IMR-90 (cell line): Measurements from ENCODE around the gene BROX. TPM values are rescaled to one million over a fixed set of nuclear protein-coding genes. Genes with fewer than 3 reads are reported as not detected.
A peak's percentile ranks its signal among the peaks of the same experiment; 100 is the strongest.

ENCODE experiments used
- ATAC-seq: fragments of 200-7000 bp; cut with Tn5 transposase; 2 replicates; pipeline ENCODE4 v1.9.1; 2020; ENCODE audit warnings: low read depth, mild to moderate bottlenecking, moderate library complexity
- BruUV-seq: library from RNA; stranded (reverse); fragments of 400-500 nt; replicated peaks from 2 replicates; lab custom pipeline; 2021; lab: Mats Ljungman, UMichigan
- CTCF ChIA-PET: fragments of 300-600 bp; formaldehyde crosslinking; extraction: SDS; loops from one replicate; lab custom pipeline; 2021; ENCODE audit warnings: antibody characterized with exemption; lab: Yijun Ruan, JAX
- POLR2A ChIA-PET: fragments of 300-600 bp; sonication (Branson Sonifier 250); formaldehyde crosslinking; loops from one replicate; lab custom pipeline; 2022; ENCODE audit warnings: antibody characterized with exemption; ENCODE audit not compliant: unreplicated experiment; lab: Charles Lee
- DNase-seq: peaks from one replicate; pipeline ENCODE4 v3.0.0; 2013
- H2AFZ ChIP-seq: replicated peaks from 2 replicates; pipeline ENCODE3; 2013; ENCODE audit warnings: low read length, mild to moderate bottlenecking; ENCODE audit not compliant: poor library complexity
- H2AK5ac ChIP-seq: 2 replicates; pipeline ENCODE4 v1.6.1; 2013; ENCODE audit warnings: low read depth, low read length, inconsistent platforms
- H2AK9ac ChIP-seq: replicated peaks from 2 replicates; pipeline ENCODE3; 2013; ENCODE audit warnings: mild to moderate bottlenecking, low read depth, low read length, moderate library complexity; ENCODE audit not compliant: poor library complexity
- H2BK120ac ChIP-seq: 2 replicates; pipeline ENCODE4 v1.6.1; 2013; ENCODE audit warnings: low read depth, low read length, inconsistent platforms
- H2BK15ac ChIP-seq: 3 replicates; pipeline ENCODE4 v1.6.1; 2013; ENCODE audit warnings: low read depth, low read length, inconsistent platforms
- H2BK20ac ChIP-seq: 2 replicates; pipeline ENCODE4 v1.6.1; 2013; ENCODE audit warnings: low read depth, mild to moderate bottlenecking, inconsistent platforms, low read length, moderate library complexity
- H2BK5ac ChIP-seq: 2 replicates; pipeline ENCODE4 v1.6.1; 2013; ENCODE audit warnings: mild to moderate bottlenecking, low read depth, low read length, inconsistent platforms; ENCODE audit not compliant: poor library complexity, severe bottlenecking
- H3K14ac ChIP-seq: replicated peaks from 2 replicates; pipeline ENCODE4 v1.6.1; 2013; ENCODE audit warnings: low read depth, low read length, inconsistent platforms
- H3K18ac ChIP-seq: 2 replicates; pipeline ENCODE4 v1.6.1; 2013; ENCODE audit warnings: low read depth, low read length, control low read depth
- H3K23ac ChIP-seq: 2 replicates; pipeline ENCODE4 v1.6.1; 2013; ENCODE audit warnings: low read depth, low read length, inconsistent platforms
- H3K27ac ChIP-seq: 2 replicates; pipeline ENCODE4 v1.5.1; 2013; ENCODE audit warnings: mild to moderate bottlenecking, control low read depth, low read length; ENCODE audit not compliant: insufficient read depth
- H3K27me3 ChIP-seq: 2 replicates; pipeline ENCODE4 v1.6.1; 2013; ENCODE audit warnings: low read length; ENCODE audit not compliant: control insufficient read depth, insufficient read depth
- H3K36me3 ChIP-seq: 2 replicates; pipeline ENCODE4 v1.6.1; 2013; ENCODE audit warnings: low read length, mixed read lengths; ENCODE audit not compliant: control insufficient read depth, insufficient read depth
- H3K4ac ChIP-seq: 2 replicates; pipeline ENCODE4 v1.6.1; 2013; ENCODE audit warnings: low read depth, low read length, inconsistent platforms
- H3K4me1 ChIP-seq: 2 replicates; pipeline ENCODE4 v1.6.1; 2013; ENCODE audit warnings: low read length, mixed read lengths; ENCODE audit not compliant: control insufficient read depth, insufficient read depth
- H3K4me2 ChIP-seq: 2 replicates; pipeline ENCODE4 v1.6.1; 2013; ENCODE audit warnings: low read depth, mild to moderate bottlenecking, control low read depth, low read length, moderate library complexity
- H3K4me3 ChIP-seq: 2 replicates; pipeline ENCODE4 v1.5.1; 2013; ENCODE audit warnings: low read depth, mild to moderate bottlenecking, control low read depth, low read length, moderate library complexity; ENCODE audit not compliant: insufficient read depth
- H3K56ac ChIP-seq: 2 replicates; pipeline ENCODE4 v1.6.1; 2013; ENCODE audit warnings: low read length, inconsistent platforms; ENCODE audit not compliant: insufficient read depth; ENCODE audit errors: extremely low read depth
- H3K79me1 ChIP-seq, 2 experiments: 2 replicates each; pipeline ENCODE4 v1.6.1; 2013; ENCODE audit warnings: low read length in 2 of 2, inconsistent platforms in 1 of 2, low read depth in 1 of 2
- H3K9ac ChIP-seq: 2 replicates; pipeline ENCODE4 v1.6.1; 2013; ENCODE audit warnings: low read depth, low read length, control low read depth
- H3K9me1 ChIP-seq: 2 replicates; pipeline ENCODE4 v1.6.1; 2013; ENCODE audit warnings: low read length, inconsistent platforms; ENCODE audit not compliant: insufficient read depth
- H3K9me3 ChIP-seq: 2 replicates; pipeline ENCODE4 v1.6.1; 2013; ENCODE audit warnings: low read length; ENCODE audit not compliant: control insufficient read depth, insufficient read depth
- H4K20me1 ChIP-seq: 2 replicates; pipeline ENCODE4 v1.6.1; 2013; ENCODE audit warnings: low read length, inconsistent platforms; ENCODE audit not compliant: insufficient read depth
- H4K5ac ChIP-seq: 2 replicates; pipeline ENCODE4 v1.6.1; 2013; ENCODE audit warnings: mild to moderate bottlenecking, low read depth, low read length, control low read depth
- H4K8ac ChIP-seq, 2 experiments: 2 replicates each; pipeline ENCODE4 v1.6.1; 2013; ENCODE audit warnings: low read depth in 2 of 2, low read length in 2 of 2, control low read depth in 1 of 2, inconsistent platforms in 1 of 2
- H4K91ac ChIP-seq: 2 replicates; pipeline ENCODE4 v1.6.1; 2013; ENCODE audit warnings: low read depth, low read length, inconsistent platforms; ENCODE audit not compliant: insufficient read depth
- BHLHE40 ChIP-seq: fragments of 150-350 bp; IDR thresholded peaks from 2 replicates; pipeline ENCODE4 v1.6.1; 2016; ENCODE audit warnings: mild to moderate bottlenecking, low read depth, low read length
- CEBPB ChIP-seq: IDR thresholded peaks from 2 replicates; pipeline ENCODE4 v1.6.1; 2012; ENCODE audit warnings: low read depth, low read length, improper control_type of control experiment
- FOS ChIP-seq: fragments of 150-350 bp; IDR thresholded peaks from 2 replicates; pipeline ENCODE4 v1.6.1; 2016; ENCODE audit warnings: low read depth, low read length
- MAZ ChIP-seq: IDR thresholded peaks from 2 replicates; pipeline ENCODE4 v1.6.1; 2012; ENCODE audit warnings: low read depth, mild to moderate bottlenecking, low read length, improper control_type of control experiment, moderate library complexity, borderline replicate concordance
- MXI1 ChIP-seq: IDR thresholded peaks from 2 replicates; pipeline ENCODE4 v1.6.1; 2012; ENCODE audit warnings: low read depth, mild to moderate bottlenecking, low read length, moderate library complexity, borderline replicate concordance
- RFX5 ChIP-seq: IDR thresholded peaks from 2 replicates; pipeline ENCODE4 v1.8.0; 2012; ENCODE audit warnings: low read depth, mild to moderate bottlenecking, low read length, moderate library complexity
- WGBS, 2 experiments: methylation state at CpG; one replicate each; pipeline versions ENCODE4 v1.1.5 to v1.1.7; 2013; ENCODE audit warnings: missing lambda C conversion rate in 2 of 2; ENCODE audit not compliant: insufficient read length in 1 of 2; ENCODE audit errors: extremely low coverage in 2 of 2; 5-methylcytosine and 5-hydroxymethylcytosine counted together
- dilution Hi-C: fragments of 300-500 bp; cut with HindIII; formaldehyde crosslinking; loops from one replicate; pipeline ENCODE4 v1.14.3; 2018; ENCODE audit warnings: low sequenced_read_pairs; ENCODE audit not compliant: unreplicated experiment
- in situ Hi-C: fragments of 300-500 bp; cut with MboI; formaldehyde crosslinking; loops from 3 replicates; pipeline ENCODE4 v1.14.3; 2019; ENCODE audit warnings: low sequenced_read_pairs, inconsistent platforms, mixed read lengths
- intact Hi-C: fragments of 100-400 bp; cut with micrococcal nuclease; formaldehyde crosslinking; loops from 2 replicates; pipeline ENCODE4 v1.10.0; 2022
- polyA plus RNA-seq, 3 experiments: library from polyadenylated mRNA; depleted of rRNA; stranded (reverse); fragments of >200 nt; gene quantifications; 2 replicates each; pipeline ENCODE4 v1.2.3, GENCODE V29; 2012; ENCODE audit warnings: low replicate concordance in 1 of 3
- total RNA-seq: library from RNA; depleted of rRNA; stranded (reverse); fragments of >200 nt; gene quantifications from 2 replicates; pipeline ENCODE4 v1.2.3, GENCODE V29; 2012
- TF ChIP-seq, protein P1 (sequence below): conservative IDR thresholded peaks from 2 replicates; pipeline ENCODE4 v1.5.1; 2012; ENCODE audit warnings: mild to moderate bottlenecking, low read depth, low read length, improper control_type of control experiment

The BROX gene
- total and polyA plus RNA-seq, 2 of the 4 experiments (the other 2 are of a cell fraction) = 6.8 to 43.4 TPM

DNA sequence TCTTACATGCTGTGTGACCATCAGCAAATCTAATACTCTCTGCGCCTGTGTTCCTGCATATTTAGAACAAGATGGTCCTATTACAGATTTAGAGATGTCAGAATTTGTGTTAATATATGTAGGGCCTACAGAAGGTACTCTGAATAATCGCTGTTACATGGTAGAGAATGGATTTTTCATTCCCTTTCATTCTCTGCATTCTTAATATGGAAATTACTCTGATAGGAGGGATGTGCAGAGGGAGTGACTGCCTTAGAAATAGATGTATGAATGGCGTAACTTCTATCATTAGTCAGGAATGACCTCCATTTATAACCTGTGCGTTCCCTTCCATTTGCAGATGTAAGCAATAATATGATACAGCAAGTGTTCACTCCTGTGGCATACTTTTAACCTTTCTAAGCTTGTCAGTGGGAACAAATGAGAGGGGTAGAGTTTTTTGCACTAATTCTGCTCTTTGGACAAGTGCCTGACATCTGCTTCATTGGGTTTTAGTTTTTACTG lies 48.9 kb upstream of the BROX start (continued):
- TF ChIP-seq BHLHE40 = no peak
- TF ChIP-seq MXI1 = no peak

GRCh38 chr1:222665964-222666363 lies 46.4 kb upstream of the BROX start:
- no peak overlapping the region for H3K18ac ChIP-seq

More at GRCh38 chr1:222665964-222666363, 46.4 kb upstream of the BROX start:
- no peak overlapping the region for H2BK120ac ChIP-seq
- H3K4me3 ChIP-seq = no peak overlapping the region
- no peak overlapping the region for H2AK5ac ChIP-seq
- H4K20me1 ChIP-seq = peaks cover 3% of the 10 kb centered on the region; the same call in 1 of the 2 replicates
- no peak overlapping the region for H4K91ac ChIP-seq
- WGBS, 2 experiments = no CpG with 5 or more reads among the region's 7 CpGs
- no peak overlapping the region for H3K56ac ChIP-seq
- no peaks in the 10 kb centered on the region for H3K27me3 ChIP-seq
- in situ Hi-C loops = no loop called here
- H3K9me1 ChIP-seq = no peaks in the 10 kb centered on the region; the same call in none of the 2 replicates
- H4K8ac ChIP-seq = no peak overlapping the region
- H3K79me1 ChIP-seq = peaks cover 11 to 12% of the 10 kb centered on the region in 2 experiments
- no peak overlapping the region for H2BK15ac ChIP-seq
- POLR2A ChIA-PET = no interaction called here
- H3K9ac ChIP-seq = no peak overlapping the region
- no peak overlapping the region for H3K4me2 ChIP-seq
- H3K4ac ChIP-seq = no peak overlapping the region
- ATAC-seq (peak; percentile 59), DNase-seq (peak; percentile 52)
- H2AK9ac ChIP-seq = no peak overlapping the region
- intact Hi-C loops = no loop called here
- dilution Hi-C loops = no loop called here
- no peak overlapping the region for H2BK20ac ChIP-seq
- H4K5ac ChIP-seq = no peak overlapping the region
- no peak overlapping the region for H3K23ac ChIP-seq
- no peak overlapping the region for H3K27ac ChIP-seq
- no peaks in the 10 kb centered on the region for H3K9me3 ChIP-seq
- no peak overlapping the region for H2BK5ac ChIP-seq
- CTCF ChIA-PET = no interaction called here
- peaks cover 10% of the 10 kb centered on the region for H3K4me1 ChIP-seq
- no peak overlapping the region for H2AFZ ChIP-seq
- H3K36me3 ChIP-seq = peaks cover 37% of the 10 kb centered on the region
- TF ChIP-seq MAZ = no peak
- TF ChIP-seq BHLHE40 = no peak
- no peak for TF ChIP-seq RFX5
- no peak for TF ChIP-seq FOS
- TF ChIP-seq, protein P1, sequence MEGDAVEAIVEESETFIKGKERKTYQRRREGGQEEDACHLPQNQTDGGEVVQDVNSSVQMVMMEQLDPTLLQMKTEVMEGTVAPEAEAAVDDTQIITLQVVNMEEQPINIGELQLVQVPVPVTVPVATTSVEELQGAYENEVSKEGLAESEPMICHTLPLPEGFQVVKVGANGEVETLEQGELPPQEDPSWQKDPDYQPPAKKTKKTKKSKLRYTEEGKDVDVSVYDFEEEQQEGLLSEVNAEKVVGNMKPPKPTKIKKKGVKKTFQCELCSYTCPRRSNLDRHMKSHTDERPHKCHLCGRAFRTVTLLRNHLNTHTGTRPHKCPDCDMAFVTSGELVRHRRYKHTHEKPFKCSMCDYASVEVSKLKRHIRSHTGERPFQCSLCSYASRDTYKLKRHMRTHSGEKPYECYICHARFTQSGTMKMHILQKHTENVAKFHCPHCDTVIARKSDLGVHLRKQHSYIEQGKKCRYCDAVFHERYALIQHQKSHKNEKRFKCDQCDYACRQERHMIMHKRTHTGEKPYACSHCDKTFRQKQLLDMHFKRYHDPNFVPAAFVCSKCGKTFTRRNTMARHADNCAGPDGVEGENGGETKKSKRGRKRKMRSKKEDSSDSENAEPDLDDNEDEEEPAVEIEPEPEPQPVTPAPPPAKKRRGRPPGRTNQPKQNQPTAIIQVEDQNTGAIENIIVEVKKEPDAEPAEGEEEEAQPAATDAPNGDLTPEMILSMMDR = no peak
- peak; percentile 23; the same call in 1 of the 2 replicates for TF ChIP-seq CEBPB
- no TSS peak for BruUV-seq
- H3K14ac ChIP-seq = no peak overlapping the region
